Omental fat pad (tissue), 4 donors: ENCODE results near the gene CAVIN2. TPM values are rescaled to one million over a fixed set of nuclear protein-coding genes. Genes with fewer than 3 reads are reported as not detected.

Experiments
- ATAC-seq: fragments of 150-250 bp; one replicate; pipeline ENCODE4 v1.9.1; 2016; ENCODE audit warnings: mild to moderate bottlenecking, moderate library complexity; ENCODE audit not compliant: low FRiP score
- DNase-seq: peaks from one replicate; pipeline ENCODE4 v3.0.0-alpha.2; 2019; ENCODE audit warnings: low spot score
- total RNA-seq, 4 donors: library from RNA; depleted of rRNA; stranded (reverse); fragments of >200 nt; gene quantifications; one replicate each; pipeline ENCODE4 v1.1.0, GENCODE V29; 2016
- TF ChIP-seq, protein P1 (sequence below), 3 donors: fragments of 450-650 bp; IDR thresholded peaks; one replicate each; pipeline ENCODE4 v1.5.1; 2016 to 2017; ENCODE audit warnings: antibody characterized with exemption in 3 of 3, mild to moderate bottlenecking in 3 of 3, moderate library complexity in 2 of 3

CAVIN2 gene
- total RNA-seq, 4 donors from 2014 or later = 45.3 to 194 (median 64.2) TPM

DNA sequence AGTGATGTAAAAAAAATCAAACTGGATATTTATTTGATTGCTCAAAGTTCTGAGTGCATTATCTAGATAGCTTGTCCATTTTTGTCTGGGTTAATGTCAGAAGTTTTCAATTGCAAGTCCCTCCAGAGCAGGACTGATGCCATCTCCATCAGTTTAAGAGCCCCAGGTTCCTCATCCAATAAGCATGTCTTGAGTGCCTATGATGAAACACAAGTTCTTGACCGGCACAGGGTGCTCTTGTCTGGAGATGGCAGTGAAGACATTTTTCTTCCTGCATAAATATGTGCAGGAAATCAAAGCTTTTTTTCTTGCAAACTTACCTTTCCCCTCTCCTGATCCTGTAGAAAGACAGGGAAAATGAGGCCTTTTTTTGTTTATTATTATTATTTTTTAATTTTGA, 31.9 kb downstream of the CAVIN2 start:
- DNase-seq (no peak), ATAC-seq (no peak)
- TF ChIP-seq, protein P1, sequence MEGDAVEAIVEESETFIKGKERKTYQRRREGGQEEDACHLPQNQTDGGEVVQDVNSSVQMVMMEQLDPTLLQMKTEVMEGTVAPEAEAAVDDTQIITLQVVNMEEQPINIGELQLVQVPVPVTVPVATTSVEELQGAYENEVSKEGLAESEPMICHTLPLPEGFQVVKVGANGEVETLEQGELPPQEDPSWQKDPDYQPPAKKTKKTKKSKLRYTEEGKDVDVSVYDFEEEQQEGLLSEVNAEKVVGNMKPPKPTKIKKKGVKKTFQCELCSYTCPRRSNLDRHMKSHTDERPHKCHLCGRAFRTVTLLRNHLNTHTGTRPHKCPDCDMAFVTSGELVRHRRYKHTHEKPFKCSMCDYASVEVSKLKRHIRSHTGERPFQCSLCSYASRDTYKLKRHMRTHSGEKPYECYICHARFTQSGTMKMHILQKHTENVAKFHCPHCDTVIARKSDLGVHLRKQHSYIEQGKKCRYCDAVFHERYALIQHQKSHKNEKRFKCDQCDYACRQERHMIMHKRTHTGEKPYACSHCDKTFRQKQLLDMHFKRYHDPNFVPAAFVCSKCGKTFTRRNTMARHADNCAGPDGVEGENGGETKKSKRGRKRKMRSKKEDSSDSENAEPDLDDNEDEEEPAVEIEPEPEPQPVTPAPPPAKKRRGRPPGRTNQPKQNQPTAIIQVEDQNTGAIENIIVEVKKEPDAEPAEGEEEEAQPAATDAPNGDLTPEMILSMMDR (IDR thresholded peaks at IDR 0.05) = no peak

DNA sequence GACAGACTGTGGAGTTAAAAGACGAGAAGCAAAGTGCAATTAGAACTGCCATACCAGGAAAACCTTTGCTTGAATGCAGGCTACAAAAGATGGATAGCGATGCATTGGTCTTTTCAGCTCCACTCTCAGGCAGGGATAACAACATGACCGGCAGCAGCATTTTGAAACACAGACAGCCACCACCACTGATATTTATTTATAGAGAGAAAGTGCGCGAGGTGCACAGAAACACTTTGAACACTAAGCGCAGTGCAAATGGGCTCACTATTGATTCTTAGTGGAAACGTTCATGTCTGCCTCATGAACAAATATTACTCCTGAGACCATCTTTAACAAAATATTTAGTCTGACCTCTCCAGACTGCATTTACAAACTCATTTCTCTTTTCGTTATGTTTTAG, 32.9 kb downstream of the CAVIN2 start:
- ATAC-seq = no peak

DNA sequence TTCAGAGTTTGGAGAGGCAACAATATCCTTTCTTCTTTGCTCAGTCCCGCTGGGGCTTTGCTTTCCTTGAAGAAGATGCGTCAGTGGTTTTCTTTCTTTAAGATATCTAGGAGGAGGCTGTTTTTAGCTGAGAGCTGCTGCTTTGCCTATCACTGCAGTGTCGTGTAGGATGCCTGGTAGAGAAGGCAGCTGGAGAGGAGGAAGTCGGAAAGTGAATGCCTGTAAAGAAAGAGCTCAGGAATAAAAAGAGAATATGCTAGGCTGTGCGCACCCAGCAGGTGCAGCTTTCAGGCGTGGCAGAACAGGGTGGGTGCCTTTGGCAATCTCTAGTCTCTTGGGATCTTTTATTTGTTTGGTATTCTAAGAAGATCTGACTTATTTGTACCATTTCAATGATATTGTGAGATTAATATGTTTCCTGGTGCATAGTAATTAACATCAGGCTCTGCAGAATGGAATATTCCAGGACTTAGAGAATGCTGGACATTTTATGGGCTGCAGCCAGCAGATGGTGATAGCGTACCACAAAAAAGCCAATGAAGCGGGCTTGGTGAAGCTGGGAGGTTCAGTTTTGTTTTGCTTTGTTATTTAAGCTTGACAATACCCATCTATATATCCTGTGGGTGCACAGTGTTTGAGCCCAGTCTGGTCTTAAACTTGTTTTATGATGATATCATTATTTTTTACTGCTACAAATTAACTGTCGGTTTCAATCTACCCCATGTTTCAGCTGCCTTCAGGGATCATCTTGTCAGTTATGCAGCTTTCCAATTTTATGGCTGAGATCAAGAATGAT, 34.9 kb downstream of the CAVIN2 start:
- DNase-seq = peak; percentile 53
- TF ChIP-seq, protein P1 (IDR thresholded peaks at IDR 0.05) = peak in 1 of 3 donors; percentile 59
- peak; percentile 73 for ATAC-seq

More for the DNA sequence above, 32.9 kb downstream of the CAVIN2 start:
- no peak for DNase-seq
- TF ChIP-seq, protein P1 (IDR thresholded peaks at IDR 0.05) = no peak

DNA sequence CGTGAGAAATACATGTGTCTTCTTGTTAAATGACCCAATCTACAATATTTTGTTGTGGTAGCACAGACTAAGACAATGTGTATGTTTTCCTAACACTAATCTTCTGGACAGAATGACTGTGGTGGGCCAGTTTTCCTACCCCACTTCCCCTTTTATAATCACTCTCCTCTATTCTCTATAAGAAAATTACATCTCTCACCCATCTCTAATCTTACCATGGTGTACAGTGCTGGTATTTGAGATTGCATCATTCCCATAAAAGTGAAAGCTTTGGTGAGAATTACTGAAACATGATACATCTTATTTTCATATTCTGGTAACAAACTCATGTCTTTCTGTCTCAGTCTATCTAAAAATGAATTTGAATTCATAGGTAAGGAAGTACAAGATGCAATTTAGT, 40.5 kb downstream of the CAVIN2 start:
- ATAC-seq (no peak), DNase-seq (no peak)
- TF ChIP-seq, protein P1 (IDR thresholded peaks at IDR 0.05) = no peak

DNA sequence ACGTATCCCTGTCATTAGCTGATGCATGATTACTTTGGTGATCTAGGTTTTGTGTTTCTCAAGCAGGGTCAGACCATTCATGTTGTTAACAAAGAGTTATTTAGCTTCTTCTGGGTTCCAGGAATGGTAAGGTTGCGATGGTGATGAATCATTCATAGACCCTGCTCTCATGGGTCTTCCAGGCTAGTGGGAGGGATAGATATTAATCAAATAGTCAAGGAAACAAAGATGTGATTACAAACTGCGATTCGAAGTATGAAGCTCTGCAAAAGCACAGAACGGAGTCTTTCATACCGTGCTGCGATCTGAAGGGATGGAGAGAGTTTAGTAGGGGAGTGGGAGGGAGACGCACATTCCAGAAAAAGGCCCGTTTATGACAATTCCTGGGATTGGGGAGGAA, 42.1 kb downstream of the CAVIN2 start:
- DNase-seq = no peak

DNA sequence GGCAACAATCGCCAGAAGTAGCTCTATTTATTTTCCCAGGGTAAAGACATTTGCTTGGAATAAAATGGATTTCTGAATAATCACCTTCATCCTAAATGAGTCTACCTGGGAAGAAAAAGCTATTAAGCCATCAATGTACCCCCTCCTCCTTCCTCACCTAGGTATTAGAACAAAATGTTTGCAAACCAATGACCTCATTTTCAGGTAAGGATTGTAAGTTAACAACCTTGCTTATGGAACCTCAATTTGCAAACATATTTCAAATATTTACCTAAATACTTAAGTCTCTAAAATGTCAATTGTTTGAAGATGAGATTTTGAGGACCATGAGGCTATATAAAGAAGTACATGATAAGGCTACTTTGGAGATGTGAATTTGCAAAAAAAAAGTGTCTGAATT, 43.9 kb downstream of the CAVIN2 start:
- TF ChIP-seq, protein P1 (IDR thresholded peaks at IDR 0.05) = no peak
- DNase-seq (no peak), ATAC-seq (no peak)

More for the DNA sequence above, 42.1 kb downstream of the CAVIN2 start:
- TF ChIP-seq, protein P1 (IDR thresholded peaks at IDR 0.05) = no peak
- ATAC-seq = no peak

DNA sequence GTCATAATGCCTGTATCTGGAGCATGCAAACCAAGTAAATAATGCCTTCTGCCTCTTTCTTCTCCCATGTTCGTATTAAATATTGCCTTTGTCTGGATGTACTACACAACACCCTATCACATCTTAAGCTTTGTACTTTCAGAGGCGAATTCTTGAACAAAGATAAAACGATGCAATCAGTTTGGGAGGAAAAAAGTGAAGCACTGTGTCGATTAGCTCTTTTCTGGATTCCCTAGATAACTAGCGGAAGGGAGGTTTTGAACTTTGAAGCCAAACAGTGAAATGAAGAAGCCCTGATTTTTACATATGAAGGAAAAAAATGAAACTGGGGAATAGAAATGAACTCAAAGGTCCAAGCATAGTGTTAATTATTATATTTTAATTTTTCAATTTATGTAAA, 44.7 kb downstream of the CAVIN2 start:
- ATAC-seq = no peak
- DNase-seq = no peak
- TF ChIP-seq, protein P1 (IDR thresholded peaks at IDR 0.05) = no peak
